ENCODE results near the gene C12orf43.

C12orf43 gene

DNA sequence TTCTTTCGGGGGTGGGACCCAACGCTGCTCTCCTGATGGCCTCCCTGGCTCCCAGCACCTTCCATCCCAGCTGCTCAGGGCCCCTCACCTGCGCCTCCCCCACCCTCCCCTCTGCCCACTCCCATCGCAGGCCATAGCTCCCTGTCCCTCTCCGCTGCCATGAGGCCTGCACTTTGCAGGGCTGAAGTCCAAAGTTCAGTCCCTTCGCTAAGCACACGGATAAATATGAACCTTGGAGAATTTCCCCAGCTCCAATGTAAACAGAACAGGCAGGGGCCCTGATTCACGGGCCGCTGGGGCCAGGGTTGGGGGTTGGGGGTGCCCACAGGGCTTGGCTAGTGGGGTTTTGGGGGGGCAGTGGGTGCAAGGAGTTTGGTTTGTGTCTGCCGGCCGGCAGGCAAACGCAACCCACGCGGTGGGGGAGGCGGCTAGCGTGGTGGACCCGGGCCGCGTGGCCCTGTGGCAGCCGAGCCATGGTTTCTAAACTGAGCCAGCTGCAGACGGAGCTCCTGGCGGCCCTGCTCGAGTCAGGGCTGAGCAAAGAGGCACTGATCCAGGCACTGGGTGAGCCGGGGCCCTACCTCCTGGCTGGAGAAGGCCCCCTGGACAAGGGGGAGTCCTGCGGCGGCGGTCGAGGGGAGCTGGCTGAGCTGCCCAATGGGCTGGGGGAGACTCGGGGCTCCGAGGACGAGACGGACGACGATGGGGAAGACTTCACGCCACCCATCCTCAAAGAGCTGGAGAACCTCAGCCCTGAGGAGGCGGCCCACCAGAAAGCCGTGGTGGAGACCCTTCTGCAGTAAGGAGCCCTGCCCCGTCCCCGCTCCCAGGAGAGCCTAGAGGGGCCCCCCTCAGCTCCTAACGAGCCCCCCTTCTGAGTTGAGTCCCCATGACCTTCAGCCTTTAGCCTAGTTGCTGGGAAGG is 37.7 kb downstream of the C12orf43 start, which contains the start of gene HNF1A:
Gene HNF1A, plus strand, starts transcription at position 248 of the 924 bp plus-strand sequence. Its CDS starts 226 bp downstream, at position 474.
- DNase-seq (ENCODE audit: low spot score): no peak

DNA sequence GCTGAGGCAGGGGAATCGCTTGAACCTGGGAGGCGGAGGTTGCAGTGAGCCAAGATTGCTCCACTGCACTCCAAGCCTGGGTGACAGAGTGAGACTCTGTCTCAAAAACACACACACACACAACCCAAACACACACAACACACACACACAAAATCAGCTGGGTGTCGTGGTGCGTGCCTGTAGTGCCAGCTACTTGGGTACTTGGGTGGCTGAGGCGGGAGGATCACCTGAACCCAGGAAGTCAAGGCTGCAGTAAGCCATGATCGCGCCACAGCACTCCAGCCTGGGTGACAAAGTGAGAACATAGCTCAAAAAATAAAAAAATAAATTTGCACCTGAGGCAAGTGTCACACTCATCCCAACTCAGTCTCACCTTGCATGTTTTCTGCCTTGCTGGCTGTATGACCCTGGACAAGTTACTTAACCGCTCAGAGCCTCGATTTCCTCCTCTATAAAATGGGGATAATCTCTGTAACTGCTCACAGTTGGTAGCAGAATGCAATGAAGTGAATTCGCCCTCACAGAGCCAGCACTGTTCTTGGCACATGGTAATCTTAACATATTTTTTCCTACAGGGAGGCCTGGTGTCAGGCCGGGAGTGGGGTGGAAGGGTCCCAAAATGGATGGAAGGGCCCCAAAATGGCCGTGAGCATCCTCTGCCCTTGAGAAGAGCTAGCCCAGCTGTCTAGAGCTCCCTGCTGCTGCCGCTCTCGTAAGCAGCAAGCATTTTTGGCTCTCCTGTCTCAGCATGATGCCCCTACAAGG is 38.6 kb downstream of the C12orf43 start:
- no peak for DNase-seq (ENCODE audit: low spot score)

DNA sequence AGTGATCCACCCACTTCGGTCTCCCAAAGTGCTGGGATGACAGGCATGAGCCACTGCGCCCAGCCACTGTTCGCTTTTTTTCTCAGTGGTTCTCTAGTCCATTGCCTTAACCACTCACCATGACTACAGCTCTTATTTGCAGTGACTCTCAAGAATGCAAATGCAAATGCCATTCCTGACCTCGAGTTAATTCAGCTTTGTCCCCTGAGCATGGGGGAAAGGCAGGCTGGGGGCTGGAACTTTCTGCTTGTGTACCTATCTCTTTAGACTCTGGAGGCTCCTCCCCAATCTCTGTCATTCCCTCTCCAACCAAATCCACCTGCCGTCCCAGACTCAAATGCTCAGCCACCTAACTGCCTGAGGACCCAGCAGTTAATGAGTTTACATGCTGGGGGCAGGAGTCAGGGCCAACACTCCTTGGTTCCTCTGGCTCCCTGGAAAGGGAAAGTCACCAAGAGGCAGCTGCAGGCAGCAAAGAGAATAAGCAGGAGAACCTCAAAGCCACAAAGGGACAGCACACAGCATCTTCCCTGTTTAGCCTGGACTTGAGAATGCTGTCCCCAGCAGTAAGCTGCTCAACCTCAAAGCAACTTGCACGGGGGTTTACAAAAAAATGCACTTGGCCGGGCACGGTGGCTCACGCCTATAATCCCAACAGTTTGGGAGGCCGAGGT is 43.3 kb downstream of the C12orf43 start:
- DNase-seq (ENCODE audit: low spot score): no peak

DNA sequence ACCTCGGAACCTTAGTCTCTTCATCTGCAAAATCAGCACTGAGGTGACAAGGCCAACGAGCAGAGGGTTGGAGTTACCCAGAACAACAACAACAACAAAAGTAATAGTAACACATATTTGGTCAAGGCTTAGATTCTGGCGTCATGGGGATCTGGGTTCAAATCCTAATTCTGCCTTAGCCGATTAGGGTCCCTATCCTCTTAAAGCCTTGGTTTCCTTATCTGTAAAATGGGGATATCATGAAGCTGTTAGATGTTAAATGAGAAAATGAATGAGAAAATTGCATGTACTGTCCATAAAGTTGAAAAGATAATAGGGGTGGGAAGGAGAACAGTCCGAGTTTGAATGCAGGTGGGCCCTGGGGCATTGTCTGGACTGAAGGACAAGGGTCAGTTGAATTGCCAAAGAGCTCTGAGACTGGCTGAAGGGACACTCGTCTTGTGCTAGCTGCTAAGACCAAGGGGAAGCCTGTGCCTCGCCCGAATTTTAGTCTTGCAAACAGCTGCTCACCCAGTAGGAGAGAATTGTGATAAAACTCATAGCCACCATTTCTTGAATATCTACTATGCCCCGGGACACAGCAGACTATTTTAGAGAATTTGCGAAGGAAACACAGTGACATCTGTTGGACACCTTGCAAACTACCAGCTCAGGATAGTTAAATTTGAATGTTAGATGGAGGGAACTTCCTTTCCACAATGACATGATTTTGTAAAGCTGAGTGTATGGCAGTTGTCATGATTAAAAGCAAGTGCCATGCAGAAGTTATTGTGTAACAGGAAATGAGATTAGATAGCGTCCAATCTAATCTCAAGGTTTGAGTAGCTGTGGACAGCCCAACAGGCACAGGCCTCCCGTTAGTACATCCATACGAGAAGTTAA is 44.7 kb downstream of the C12orf43 start:
- peak; percentile 43 for DNase-seq (ENCODE audit: low spot score)

DNA sequence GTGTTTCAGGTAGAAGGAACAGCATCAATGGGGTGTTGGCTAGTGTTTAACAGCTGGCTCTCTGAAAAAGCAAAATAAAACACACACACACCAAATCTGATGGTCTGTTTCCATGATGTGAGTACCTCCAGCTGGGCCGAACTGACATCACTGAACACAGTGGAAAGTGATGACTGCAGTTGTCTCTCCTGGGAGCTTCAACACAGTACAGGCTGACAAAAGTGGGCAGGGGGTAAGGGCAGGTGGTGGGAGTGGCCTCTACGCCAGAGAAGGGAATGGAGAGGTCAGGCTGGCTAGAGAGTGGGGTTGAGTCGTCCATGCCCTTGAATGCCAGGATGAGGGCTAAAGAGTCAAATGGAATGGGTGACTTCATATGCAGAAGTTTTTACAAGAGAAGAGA is 46.0 kb downstream of the C12orf43 start:
- no peak for DNase-seq (ENCODE audit: low spot score)

DNA sequence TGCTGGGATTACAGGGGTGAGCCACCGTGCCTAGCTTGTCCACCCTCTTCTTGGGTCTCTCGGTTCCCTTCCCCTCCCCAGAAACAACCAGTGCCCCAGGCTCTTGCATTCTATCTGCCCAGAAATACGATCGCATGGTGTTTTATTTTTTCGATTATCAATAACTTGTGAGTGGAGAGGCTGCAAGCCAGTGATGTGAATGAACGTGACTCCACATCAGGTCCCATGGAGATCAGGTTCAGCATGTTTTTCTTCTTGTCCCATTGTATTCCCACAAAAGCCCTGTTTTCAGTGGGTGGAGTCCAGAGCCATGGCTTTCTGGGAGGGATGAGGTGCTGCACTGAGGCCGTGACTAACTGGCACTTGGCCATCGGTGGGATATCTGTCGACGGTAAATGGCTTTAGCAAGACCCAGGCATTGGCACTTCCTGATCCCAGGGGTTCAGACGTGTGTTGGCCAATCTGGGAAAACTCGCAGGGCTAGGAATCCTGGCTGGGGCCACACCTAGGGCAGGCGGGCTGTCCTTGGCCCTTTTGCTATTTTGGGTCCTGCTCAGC is 50.7 kb downstream of the C12orf43 start:
- no peak for DNase-seq (ENCODE audit: low spot score)

DNA sequence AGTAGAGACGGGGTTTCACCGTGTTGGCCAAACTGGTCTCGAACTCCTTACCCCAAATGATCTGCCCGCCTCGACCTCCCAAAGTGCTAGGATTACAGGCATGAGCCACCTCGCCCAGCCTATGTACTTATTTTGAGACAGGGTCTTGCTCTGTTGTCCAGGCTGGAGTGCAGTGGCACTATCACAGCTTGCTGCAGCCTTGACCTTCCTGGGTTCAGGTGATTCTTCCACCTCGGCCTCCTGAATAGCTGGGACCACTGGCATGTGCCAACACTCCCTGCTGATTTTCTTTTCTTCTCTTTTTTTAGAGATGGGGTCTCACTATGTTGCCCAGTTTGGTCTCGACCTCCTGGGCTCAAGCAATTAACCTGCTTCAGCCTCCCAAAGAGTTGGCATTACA is 52.0 kb downstream of the C12orf43 start:
- DNase-seq (ENCODE audit: low spot score): no peak

DNA sequence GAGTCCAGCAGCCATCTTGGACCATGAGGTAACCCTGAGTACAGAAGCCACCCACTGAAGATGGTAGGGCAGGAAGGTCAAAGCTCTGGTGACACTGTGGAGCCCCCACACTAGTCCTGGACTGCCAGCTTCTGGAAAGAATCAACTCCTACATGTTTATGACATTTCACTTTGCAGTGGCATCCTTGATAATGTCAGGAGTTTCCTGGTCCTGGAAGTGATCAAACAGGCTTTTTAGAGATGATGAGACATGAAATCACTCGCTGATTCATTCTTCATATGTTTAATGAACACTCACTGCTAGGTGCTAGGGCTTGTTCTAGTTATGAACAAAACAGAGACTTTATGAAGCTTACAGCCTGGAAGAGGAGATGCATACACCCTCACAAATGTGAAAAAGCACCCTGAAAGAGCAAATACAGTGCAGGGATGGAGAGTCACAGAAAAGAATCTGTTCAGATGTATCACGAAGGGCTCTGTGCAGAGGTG is 53.7 kb downstream of the C12orf43 start:
- no peak for DNase-seq (ENCODE audit: low spot score)

DNA sequence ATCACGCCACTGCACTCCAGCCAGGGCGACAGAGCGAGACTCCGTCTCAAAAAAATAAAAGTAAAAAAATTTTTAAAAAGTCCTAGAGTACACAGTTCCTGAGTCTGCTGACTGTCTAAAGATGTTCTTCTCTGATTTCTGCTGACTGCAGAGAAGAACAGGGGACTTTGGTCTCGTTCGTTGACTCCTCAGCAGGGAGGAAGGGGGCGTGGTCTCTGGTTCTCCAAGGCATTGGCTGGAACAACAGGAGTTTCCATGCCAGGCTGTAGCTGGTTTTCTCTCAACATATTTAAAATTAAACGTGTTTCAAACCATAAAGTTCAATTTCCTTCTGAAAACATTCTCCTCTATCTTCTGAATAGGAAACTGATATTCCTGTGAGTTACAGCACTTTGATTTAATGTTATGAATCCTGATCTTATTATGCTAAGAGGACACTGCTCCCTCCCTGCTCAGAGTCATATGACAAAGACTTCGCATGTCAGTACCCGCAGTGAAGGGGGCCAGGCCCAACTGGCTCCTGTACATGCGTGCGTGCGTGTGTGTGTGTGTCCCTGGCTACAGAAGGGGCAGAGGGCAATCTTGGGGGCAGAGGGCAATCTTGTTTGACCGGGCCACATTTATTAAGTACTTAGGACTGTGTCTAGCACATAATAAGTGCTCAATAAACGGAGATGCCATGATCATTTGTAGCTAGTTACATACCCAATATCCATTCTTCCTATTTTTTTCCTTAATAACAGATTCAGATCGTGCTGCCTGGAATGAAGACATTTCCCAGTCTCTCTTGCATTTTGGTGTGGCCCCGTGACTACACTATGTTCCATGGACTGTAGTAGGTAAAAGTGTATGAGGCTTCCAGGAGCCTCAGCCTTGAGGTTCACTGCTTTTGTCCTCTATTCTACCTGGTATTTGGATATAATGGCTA is 54.4 kb downstream of the C12orf43 start:
- no peak for DNase-seq (ENCODE audit: low spot score)

DNA sequence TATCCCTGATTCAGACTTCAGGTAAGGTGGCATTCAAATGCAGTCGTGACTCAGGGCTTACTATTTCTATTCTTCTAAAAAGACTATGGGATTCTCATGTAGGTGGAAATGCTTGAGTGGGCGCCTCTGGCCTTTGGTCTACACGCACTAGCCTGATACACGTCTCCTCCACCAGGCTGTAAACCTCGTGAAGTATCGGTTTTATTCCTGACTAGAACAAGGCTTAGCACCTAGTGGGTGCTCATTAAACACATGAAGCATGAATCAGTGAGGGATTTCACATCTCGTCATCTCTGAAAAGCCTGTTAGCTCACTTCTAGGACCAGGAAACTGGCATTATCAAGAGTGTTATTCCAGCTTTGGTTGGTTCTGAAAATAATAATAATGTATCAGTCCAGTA is 55.6 kb downstream of the C12orf43 start:
- DNase-seq (ENCODE audit: low spot score): no peak

DNA sequence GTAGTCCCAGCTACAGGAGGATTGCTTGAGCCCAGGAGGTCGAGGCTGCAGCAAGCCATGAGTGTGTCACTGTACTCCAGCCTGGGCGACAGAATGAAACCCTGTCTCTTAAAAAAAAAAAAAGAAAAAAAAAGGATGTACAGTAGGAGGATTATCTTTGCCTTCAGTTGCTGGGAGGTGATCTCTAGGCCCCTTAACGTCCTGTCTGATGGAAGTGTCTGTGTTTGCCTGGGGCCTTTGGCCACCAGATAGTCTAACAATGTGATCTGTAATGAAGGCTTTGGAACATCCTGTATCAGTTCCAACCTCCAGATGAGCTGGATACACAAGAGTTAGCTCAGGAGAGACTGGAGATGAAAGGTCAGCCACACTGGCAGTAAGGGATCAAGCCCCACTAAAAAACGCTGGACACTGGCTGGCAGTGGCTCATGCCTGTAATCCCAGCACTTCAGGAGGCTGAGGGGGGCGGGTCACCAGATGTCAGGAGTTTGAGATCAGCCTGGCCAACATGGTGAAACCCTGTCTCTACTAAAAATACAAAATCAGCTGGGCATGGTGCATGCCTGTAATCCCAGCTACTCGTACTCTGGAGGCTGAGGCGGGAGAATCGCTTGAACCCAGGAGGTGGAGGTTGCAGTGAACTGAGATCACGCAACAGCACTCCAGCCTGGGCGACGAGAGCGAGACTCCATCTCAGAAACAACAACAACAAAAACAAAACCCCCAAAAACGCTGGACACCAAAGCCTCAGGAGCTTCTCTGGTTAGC is 57.0 kb downstream of the C12orf43 start:
- DNase-seq (ENCODE audit: low spot score): no peak

DNA sequence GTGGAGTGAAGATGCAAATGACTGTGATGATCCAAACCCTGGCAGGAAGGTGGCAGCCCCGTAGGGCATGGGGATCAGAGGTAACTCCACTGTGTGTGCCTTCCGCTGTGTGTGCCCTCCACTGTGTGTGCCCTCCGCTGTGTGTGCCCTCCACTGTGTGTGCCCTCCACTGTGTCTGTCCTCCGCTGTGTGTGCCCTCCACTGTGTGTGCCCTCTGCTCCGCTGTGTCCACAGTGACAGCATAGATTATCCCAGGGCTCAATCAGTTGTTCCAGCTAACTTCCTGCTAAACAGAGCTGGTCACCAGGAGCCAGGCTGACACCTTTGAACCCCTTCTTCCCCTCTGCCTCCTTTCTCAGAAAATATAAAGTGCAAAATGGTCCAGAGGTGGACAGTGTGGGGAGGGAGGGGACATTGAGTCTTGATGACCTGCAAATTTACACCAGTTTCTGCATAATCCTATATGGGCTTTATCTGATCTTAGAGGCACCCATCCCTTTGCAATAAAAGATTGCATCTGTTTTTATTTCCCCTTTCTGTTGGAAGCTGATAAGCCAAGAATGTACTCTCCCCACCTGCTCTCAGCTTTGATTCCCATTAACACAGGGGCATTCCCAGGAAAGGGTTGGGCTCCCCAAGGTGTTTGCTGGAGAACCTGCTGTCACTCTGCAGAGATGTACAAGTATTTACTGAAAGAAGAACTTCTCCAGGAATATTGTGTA is 59.5 kb downstream of the C12orf43 start:
- no peak for DNase-seq (ENCODE audit: low spot score)

DNA sequence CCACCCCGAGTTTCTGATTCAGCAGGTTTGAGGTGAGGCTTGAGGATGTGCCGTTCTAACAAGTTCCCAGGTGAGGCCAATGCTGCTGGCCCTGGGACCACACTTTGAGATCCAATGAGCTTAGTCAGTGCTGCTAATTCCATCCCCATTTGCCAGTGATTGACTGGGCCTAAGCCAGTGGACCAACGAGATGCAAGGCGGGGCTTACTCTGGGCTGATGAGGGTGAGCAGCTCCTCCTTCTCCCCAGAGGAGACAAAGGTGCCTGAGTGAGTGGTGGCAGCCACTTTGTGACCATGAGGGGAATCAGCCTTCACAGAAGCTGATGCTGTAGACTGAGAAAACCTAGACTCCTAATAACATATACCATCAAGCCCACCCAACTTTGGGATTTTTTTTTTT is 61.1 kb downstream of the C12orf43 start:
- DNase-seq (ENCODE audit: low spot score): no peak

DNA sequence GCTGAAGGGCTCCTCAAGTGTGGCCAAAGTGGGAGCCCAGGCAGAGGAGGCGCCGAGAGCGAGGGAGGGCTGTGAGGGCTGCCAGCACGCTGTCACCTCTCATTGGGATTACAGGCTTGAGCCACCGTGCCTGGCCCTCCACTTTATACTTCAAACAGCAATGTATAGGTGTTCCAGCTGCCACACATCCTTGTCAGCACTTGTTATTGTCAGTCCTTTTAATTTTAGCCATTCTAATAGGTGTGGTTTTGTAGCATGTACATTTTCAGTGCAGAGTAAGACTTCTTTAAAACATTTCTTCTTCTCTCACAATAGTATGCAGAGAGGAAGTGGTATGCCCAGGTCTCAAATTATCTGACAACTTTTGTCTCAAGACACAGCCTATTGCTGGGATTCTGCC is 65.5 kb downstream of the C12orf43 start:
- no peak for DNase-seq (ENCODE audit: low spot score)

Data from putamen (tissue), 1 donor.